Ishikawa (cell line): ENCODE measurements around the gene EMC10.

Experiments used
- CEBPB ChIP-seq: IDR thresholded peaks from 2 replicates; pipeline ENCODE4 v1.6.1; 2012
- CREB1 ChIP-seq: IDR thresholded peaks from 2 replicates; pipeline ENCODE4 v1.6.1; 2012; ENCODE audit warnings: low read depth
- EGR1 ChIP-seq: IDR thresholded peaks from 2 replicates; pipeline ENCODE4 v1.6.1; 2012
- EP300 ChIP-seq: IDR thresholded peaks from 2 replicates; pipeline ENCODE4 v1.6.1; 2012; ENCODE audit warnings: borderline replicate concordance
- FOXM1 ChIP-seq: IDR thresholded peaks from 2 replicates; pipeline ENCODE4 v1.6.1; 2012; ENCODE audit warnings: low read depth, borderline replicate concordance
- MAX ChIP-seq: IDR thresholded peaks from 2 replicates; pipeline ENCODE4 v1.6.1; 2012
- NFIC ChIP-seq: IDR thresholded peaks from 2 replicates; pipeline ENCODE4 v1.6.1; 2012
- RAD21 ChIP-seq: IDR thresholded peaks from 2 replicates; pipeline ENCODE4 v1.6.1; 2012; ENCODE audit warnings: low read depth
- REST ChIP-seq: IDR thresholded peaks from 2 replicates; pipeline ENCODE4 v1.6.1; 2012; ENCODE audit warnings: low read depth, mild to moderate bottlenecking
- TAF1 ChIP-seq: IDR thresholded peaks from 2 replicates; pipeline ENCODE4 v1.6.1; 2012; ENCODE audit warnings: low read depth, mild to moderate bottlenecking
- TCF12 ChIP-seq: IDR thresholded peaks from 2 replicates; pipeline ENCODE4 v1.6.1; 2012; ENCODE audit warnings: low read depth
- TEAD4 ChIP-seq: IDR thresholded peaks from 2 replicates; pipeline ENCODE4 v1.6.1; 2012
- USF1 ChIP-seq: IDR thresholded peaks from 2 replicates; pipeline ENCODE4 v1.6.1; 2012
- YY1 ChIP-seq: IDR thresholded peaks from 2 replicates; pipeline ENCODE4 v1.6.1; 2012; ENCODE audit warnings: low read depth
- ZBTB7A ChIP-seq: IDR thresholded peaks from 2 replicates; pipeline ENCODE4 v1.6.1; 2012; ENCODE audit warnings: low read depth

EMC10 gene

GRCh38 chr19:50490991-50491472 is 14.7 kb downstream of the EMC10 start:
- TF ChIP-seq ZBTB7A (no peak), TCF12 (no peak), EP300 (no peak), TAF1 (no peak), CREB1 (no peak), YY1 (no peak)

GRCh38 chr19:50492303-50493052 is 16.2 kb downstream of the EMC10 start:
- TF ChIP-seq EP300 (no peak), NFIC (no peak), ZBTB7A (no peak), RAD21 (no peak), EGR1 (no peak), REST (no peak), TAF1 (no peak), USF1 (no peak), TEAD4 (no peak)

GRCh38 chr19:50493171-50493570 is 16.9 kb downstream of the EMC10 start:
- no peak for TF ChIP-seq TAF1
- no peak for TF ChIP-seq CEBPB
- TF ChIP-seq MAX: no peak

GRCh38 chr19:50494186-50495019 is 18.1 kb downstream of the EMC10 start:
- TF ChIP-seq TCF12 (no peak), ZBTB7A (no peak), USF1 (no peak), EP300 (no peak), RAD21 (no peak), CREB1 (no peak), YY1 (no peak), REST (no peak), FOXM1 (no peak), TEAD4 (no peak), TAF1 (no peak), CEBPB (no peak), EGR1 (no peak)

- TF ChIP-seq TAF1: no peak
- no peak for TF ChIP-seq FOXM1
- TF ChIP-seq CEBPB: no peak
- no peak for TF ChIP-seq USF1
- TF ChIP-seq MAX: no peak
- TF ChIP-seq CREB1: no peak
- no peak for TF ChIP-seq YY1
- no peak for TF ChIP-seq TCF12
- no peak for TF ChIP-seq REST
- no peak for TF ChIP-seq RAD21
- TF ChIP-seq EGR1: no peak
- no peak for TF ChIP-seq NFIC
- no peak for TF ChIP-seq ZBTB7A
- TF ChIP-seq TEAD4: no peak
These were observed 18.8 kb downstream of the EMC10 start for GRCh38 chr19:50495020-50495531.
